ENCODE measurements around the gene LNP1. TPM values are rescaled to one million over a fixed set of nuclear protein-coding genes. Genes with fewer than 3 reads are reported as not detected.

LNP1 gene
- total RNA-seq, 2 donors from 2014 or later, result 4.3 to 7.9 TPM

DNA sequence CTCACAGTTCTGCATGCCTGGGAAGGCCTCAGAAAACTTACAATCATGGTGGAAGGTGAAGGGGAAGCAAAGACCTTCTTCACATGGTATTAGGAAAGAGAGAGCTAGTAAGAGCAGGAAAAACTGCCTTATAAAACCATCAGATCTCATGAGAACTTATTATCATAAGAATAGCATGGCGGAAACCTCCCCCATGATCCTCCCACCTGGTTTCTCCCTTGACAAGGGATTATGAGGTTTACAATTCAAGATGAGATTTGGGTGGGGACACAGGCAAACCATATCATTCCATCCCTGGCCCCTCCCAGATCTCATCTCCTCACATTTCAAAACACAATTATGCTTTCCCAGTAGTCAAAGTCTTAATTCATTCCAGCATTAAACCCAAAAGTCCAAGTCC, 56.5 kb downstream of the LNP1 start:
- H3K4me3 Mint-ChIP-seq, result no peak overlapping the region
- peaks cover 32% of the 10 kb centered on the region for H3K36me3 Mint-ChIP-seq (ENCODE audit: low read depth)
- no peak overlapping the region for H3K9ac ChIP-seq (ENCODE audit: extremely low read depth, low read length, poor library complexity, severe bottlenecking)
- no peaks in the 10 kb centered on the region for H3K36me3 ChIP-seq (ENCODE audit: control insufficient read depth, insufficient read depth, low read length)
- peaks cover 3% of the 10 kb centered on the region for H3K9me3 ChIP-seq (ENCODE audit: control insufficient read depth, low read length)
- peaks cover 18% of the 10 kb centered on the region for H3K9me3 Mint-ChIP-seq
- H3K27ac Mint-ChIP-seq, result no peak overlapping the region
- H3K4me1 ChIP-seq (ENCODE audit: control insufficient read depth, insufficient read depth, low read length), result peaks cover 4% of the 10 kb centered on the region
- peaks cover 4% of the 10 kb centered on the region for H3K4me1 Mint-ChIP-seq
- H3K27ac ChIP-seq (ENCODE audit: low read depth, low read length), result no peak overlapping the region
- no peaks in the 10 kb centered on the region for H3K27me3 Mint-ChIP-seq (ENCODE audit: insufficient read depth)
- H3K27me3 ChIP-seq (ENCODE audit: control insufficient read depth, insufficient read depth, low read length, poor library complexity, severe bottlenecking), result no peaks in the 10 kb centered on the region
- no peak for DNase-seq
- WGBS, 2 experiments (ENCODE audit: insufficient coverage in 1 of 2, insufficient read length in 1 of 2), result 92 to 100% methylated on average over 1 of the region's 1 CpG
- H3K4me3 ChIP-seq (ENCODE audit: low read length), result no peak overlapping the region
- TF ChIP-seq, protein P1, sequence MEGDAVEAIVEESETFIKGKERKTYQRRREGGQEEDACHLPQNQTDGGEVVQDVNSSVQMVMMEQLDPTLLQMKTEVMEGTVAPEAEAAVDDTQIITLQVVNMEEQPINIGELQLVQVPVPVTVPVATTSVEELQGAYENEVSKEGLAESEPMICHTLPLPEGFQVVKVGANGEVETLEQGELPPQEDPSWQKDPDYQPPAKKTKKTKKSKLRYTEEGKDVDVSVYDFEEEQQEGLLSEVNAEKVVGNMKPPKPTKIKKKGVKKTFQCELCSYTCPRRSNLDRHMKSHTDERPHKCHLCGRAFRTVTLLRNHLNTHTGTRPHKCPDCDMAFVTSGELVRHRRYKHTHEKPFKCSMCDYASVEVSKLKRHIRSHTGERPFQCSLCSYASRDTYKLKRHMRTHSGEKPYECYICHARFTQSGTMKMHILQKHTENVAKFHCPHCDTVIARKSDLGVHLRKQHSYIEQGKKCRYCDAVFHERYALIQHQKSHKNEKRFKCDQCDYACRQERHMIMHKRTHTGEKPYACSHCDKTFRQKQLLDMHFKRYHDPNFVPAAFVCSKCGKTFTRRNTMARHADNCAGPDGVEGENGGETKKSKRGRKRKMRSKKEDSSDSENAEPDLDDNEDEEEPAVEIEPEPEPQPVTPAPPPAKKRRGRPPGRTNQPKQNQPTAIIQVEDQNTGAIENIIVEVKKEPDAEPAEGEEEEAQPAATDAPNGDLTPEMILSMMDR (conservative IDR thresholded peaks at IDR 0.05), result no peak

DNA sequence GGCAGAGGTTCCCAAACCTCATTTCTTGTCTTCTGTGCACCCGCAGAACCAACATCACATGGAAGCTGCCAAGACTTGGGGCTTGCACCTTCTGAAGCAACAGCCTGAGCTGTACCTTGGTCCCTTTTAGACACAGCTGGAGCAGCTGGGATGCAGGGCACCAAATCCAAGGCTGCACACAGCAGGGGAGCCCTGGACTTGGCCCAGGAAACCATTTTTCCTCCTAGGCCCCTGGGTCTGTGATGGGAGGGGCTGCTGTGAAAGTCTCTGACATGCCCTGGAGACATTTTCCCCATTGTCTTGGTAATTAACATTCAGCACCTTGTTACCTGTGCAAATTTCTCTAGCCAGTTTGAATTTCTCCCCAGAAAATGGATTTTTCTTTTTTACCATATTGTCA, 57.5 kb downstream of the LNP1 start:
- Mint-ChIP-seq H3K4me1 (peaks cover 4% of the 10 kb centered on the region), H3K27me3 (ENCODE audit: insufficient read depth) (no peaks in the 10 kb centered on the region), H3K36me3 (ENCODE audit: low read depth) (peaks cover 25% of the 10 kb centered on the region), H3K4me3 (no peak overlapping the region), H3K9me3 (peaks cover 18% of the 10 kb centered on the region), H3K27ac (no peak overlapping the region)
- peaks cover 4% of the 10 kb centered on the region for H3K4me1 ChIP-seq (ENCODE audit: control insufficient read depth, insufficient read depth, low read length)
- no peak overlapping the region for H3K4me3 ChIP-seq (ENCODE audit: low read length)
- WGBS, 2 experiments (ENCODE audit: insufficient coverage in 1 of 2, insufficient read length in 1 of 2), result 85 to 89% methylated on average over 1 of the region's 1 CpG
- no peak overlapping the region for H3K9ac ChIP-seq (ENCODE audit: extremely low read depth, low read length, poor library complexity, severe bottlenecking)
- TF ChIP-seq, protein P1 (conservative IDR thresholded peaks at IDR 0.05), result no peak
- H3K9me3 ChIP-seq (ENCODE audit: control insufficient read depth, low read length), result no peaks in the 10 kb centered on the region
- no peaks in the 10 kb centered on the region for H3K27me3 ChIP-seq (ENCODE audit: control insufficient read depth, insufficient read depth, low read length, poor library complexity, severe bottlenecking)
- DNase-seq, result no peak
- H3K36me3 ChIP-seq (ENCODE audit: control insufficient read depth, insufficient read depth, low read length), result no peaks in the 10 kb centered on the region
- no peak overlapping the region for H3K27ac ChIP-seq (ENCODE audit: low read depth, low read length)

DNA sequence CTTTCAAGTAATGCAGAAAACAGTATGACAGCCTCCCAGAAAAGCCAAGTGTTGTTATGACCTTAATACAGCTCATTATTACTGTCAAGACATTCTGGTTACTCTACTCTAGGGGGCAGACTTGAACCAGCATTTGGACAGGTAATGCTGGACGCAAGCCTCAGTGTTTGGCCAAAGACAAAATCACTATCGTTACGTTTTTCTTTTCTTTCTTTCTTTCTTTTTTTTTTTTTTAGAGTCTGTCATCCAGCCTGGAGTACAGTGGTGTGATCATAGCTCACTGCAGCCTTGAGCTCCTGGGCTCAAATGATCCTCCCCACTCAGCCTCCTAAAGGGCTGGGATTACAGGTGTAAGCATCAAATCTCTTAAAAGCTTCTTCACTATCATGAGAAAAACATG, 61.7 kb downstream of the LNP1 start:
- Mint-ChIP-seq H3K36me3 (ENCODE audit: low read depth) (peaks cover 7% of the 10 kb centered on the region), H3K27ac (no peak overlapping the region), H3K4me1 (no peaks in the 10 kb centered on the region), H3K27me3 (ENCODE audit: insufficient read depth) (no peaks in the 10 kb centered on the region), H3K4me3 (no peak overlapping the region), H3K9me3 (peaks cover 33% of the 10 kb centered on the region)
- 18% methylated on average over 3 of the region's 3 CpGs; no CpG with 5 or more reads in 1 of the 2 experiments for WGBS, 2 experiments (ENCODE audit: insufficient coverage in 1 of 2, insufficient read length in 1 of 2)
- H3K36me3 ChIP-seq (ENCODE audit: control insufficient read depth, insufficient read depth, low read length), result no peaks in the 10 kb centered on the region
- H3K9me3 ChIP-seq (ENCODE audit: control insufficient read depth, low read length), result peaks cover 12% of the 10 kb centered on the region
- peak; percentile 54 for DNase-seq
- no peaks in the 10 kb centered on the region for H3K27me3 ChIP-seq (ENCODE audit: control insufficient read depth, insufficient read depth, low read length, poor library complexity, severe bottlenecking)
- TF ChIP-seq, protein P1 (conservative IDR thresholded peaks at IDR 0.05), result peak; percentile 85
- H3K4me1 ChIP-seq (ENCODE audit: control insufficient read depth, insufficient read depth, low read length), result no peaks in the 10 kb centered on the region
- no peak overlapping the region for H3K27ac ChIP-seq (ENCODE audit: low read depth, low read length)
- H3K9ac ChIP-seq (ENCODE audit: extremely low read depth, low read length, poor library complexity, severe bottlenecking), result no peak overlapping the region
- H3K4me3 ChIP-seq (ENCODE audit: low read length), result no peak overlapping the region

Data from endodermal cell (in vitro differentiated cells).